HUDEP-2 (cell line): ENCODE data around the gene BICD2.

ENCODE experiments used
- DNase-seq, 76 experiments: peaks; one replicate each; lab custom pipeline; 2025; ENCODE audit not compliant: unreplicated experiment in 76 of 76; lab: John Stamatoyannopoulos, UW

Gene BICD2

GRCh38 chr9:92728831-92729734 is 35.5 kb downstream of the BICD2 start:
- no peak for DNase-seq

GRCh38 chr9:92727716-92728700 is 36.6 kb downstream of the BICD2 start:
- DNase-seq = no peak

- DNase-seq = no peak
Measured at GRCh38 chr9:92726971-92727715, 37.5 kb downstream of the BICD2 start.

GRCh38 chr9:92726348-92726747 is 38.3 kb downstream of the BICD2 start:
- no peak for DNase-seq

- DNase-seq = no peak
Measured at GRCh38 chr9:92725766-92726165, 38.9 kb downstream of the BICD2 start.

GRCh38 chr9:92725266-92725545 is 39.4 kb downstream of the BICD2 start:
- DNase-seq = no peak

GRCh38 chr9:92724528-92725265 is 39.9 kb downstream of the BICD2 start:
- no peak for DNase-seq

- DNase-seq = no peak
Measured at GRCh38 chr9:92723801-92724323, 40.8 kb downstream of the BICD2 start.

GRCh38 chr9:92723299-92723625 is 41.4 kb downstream of the BICD2 start:
- no peak for DNase-seq

- DNase-seq = no peak
Measured at GRCh38 chr9:92722386-92723298, 42.0 kb downstream of the BICD2 start.

GRCh38 chr9:92721548-92721947 is 43.1 kb downstream of the BICD2 start:
- no peak for DNase-seq

GRCh38 chr9:92720807-92721535 is 43.7 kb downstream of the BICD2 start:
- no peak for DNase-seq

GRCh38 chr9:92720209-92720765 is 44.3 kb downstream of the BICD2 start:
- DNase-seq = no peak

- no peak for DNase-seq
Measured at GRCh38 chr9:92719028-92719647, 45.5 kb downstream of the BICD2 start.

- DNase-seq = no peak
Measured at GRCh38 chr9:92718086-92719001, 46.3 kb downstream of the BICD2 start.

GRCh38 chr9:92717201-92718085 is 47.2 kb downstream of the BICD2 start:
- no peak for DNase-seq
